SH-SY5Y (cell line): ENCODE data around the gene DIO2.

Experiments
- GATA2 ChIP-seq: IDR thresholded peaks from 2 replicates; pipeline ENCODE4 v1.6.1; 2011; ENCODE audit warnings: mild to moderate bottlenecking, low read depth, low read length
- GATA3 ChIP-seq: IDR thresholded peaks from 2 replicates; pipeline ENCODE4 v1.6.1; 2011; ENCODE audit warnings: low read depth, mild to moderate bottlenecking, low read length, moderate library complexity

GRCh38 chr14:80208461-80208860 lies 2.8 kb downstream of the DIO2 start:
- no peak for TF ChIP-seq GATA3
- no peak for TF ChIP-seq GATA2
